Measurements from ENCODE around the gene CFAP61. TPM values are rescaled to one million over a fixed set of nuclear protein-coding genes. Genes with fewer than 3 reads are reported as not detected.

CFAP61 gene
- total RNA-seq, 1 donor from 2014 or later = 0.45 TPM

DNA sequence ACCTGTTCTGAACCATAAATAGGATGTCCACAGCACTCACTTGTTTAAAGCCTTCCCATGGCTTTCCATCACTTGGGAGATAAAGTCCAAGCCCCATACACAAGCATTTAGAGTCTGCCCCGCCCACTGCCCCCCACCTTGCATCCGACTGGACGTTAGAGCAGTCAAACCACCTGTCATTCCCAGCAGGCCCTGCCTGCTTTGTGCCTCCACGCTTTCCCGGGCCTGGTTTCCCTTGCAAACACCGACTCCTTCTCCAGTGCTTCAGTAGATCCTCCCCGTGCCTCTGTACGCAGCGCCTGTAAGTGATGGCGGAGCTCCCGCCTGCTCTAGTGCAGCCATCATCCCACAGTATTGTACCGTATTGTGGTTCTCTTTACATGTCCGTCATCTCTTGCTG is 277.2 kb downstream of the CFAP61 start:
- H3K27ac Mint-ChIP-seq = no peak overlapping the region
- H3K27me3 Mint-ChIP-seq (ENCODE audit: low read depth) = peaks cover 38% of the 10 kb centered on the region
- no peak for DNase-seq (ENCODE audit: low spot score in 2 of 2, unreplicated experiment in 2 of 2)
- no peak for TF ChIP-seq CTCF (IDR thresholded peaks at IDR 0.05; ENCODE audit: unreplicated experiment)
- H3K9me3 Mint-ChIP-seq = peaks cover 7% of the 10 kb centered on the region
- H3K36me3 Mint-ChIP-seq = no peaks in the 10 kb centered on the region
- no peak overlapping the region for H3K4me3 Mint-ChIP-seq
- no peaks in the 10 kb centered on the region for H3K4me1 Mint-ChIP-seq

DNA sequence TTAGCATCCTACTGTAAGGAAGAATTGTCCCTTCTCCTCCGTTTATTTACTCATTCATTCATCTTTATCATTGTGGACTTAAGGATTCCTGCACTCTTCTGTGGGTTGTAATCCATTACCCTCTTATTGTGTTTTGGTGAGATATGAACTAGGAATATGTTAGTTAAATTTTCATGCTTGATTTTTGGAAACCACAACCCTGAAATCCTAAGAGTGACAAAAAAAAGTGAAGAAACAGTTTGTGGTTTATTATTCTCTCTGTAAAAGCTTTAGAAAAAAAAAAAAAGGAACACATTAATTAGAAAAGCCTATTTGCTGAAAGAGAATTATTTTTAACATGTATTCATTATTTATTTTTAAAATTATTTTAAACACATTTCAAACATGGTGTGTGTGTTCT is 278.8 kb downstream of the CFAP61 start:
- Mint-ChIP-seq H3K27ac (no peak overlapping the region), H3K4me3 (no peak overlapping the region), H3K36me3 (no peaks in the 10 kb centered on the region), H3K9me3 (peaks cover under 1% of the 10 kb centered on the region), H3K4me1 (no peaks in the 10 kb centered on the region), H3K27me3 (ENCODE audit: low read depth) (peaks cover 38% of the 10 kb centered on the region)
- TF ChIP-seq CTCF (IDR thresholded peaks at IDR 0.05; ENCODE audit: unreplicated experiment) = no peak
- DNase-seq (ENCODE audit: low spot score in 2 of 2, unreplicated experiment in 2 of 2) = no peak

DNA sequence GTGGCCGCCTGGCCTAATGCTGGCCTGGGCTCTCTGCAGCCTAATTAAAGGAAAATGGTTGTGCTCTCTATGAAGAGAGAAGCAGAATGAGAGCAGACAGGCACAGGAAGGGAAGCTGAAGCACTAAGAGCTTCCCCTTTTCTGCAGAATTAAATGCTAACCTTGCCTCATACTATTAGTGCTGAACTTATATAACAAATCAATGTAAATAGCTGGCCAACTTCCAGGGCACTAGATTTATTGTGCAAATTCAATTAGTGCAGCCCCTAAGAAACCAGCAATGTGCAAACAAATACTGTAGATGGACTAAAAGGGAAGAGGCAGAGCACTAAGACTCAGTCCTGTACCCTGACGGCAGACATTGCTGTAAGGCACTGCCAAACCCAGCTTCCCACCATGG is 279.5 kb downstream of the CFAP61 start:
- H3K27ac Mint-ChIP-seq = no peak overlapping the region
- DNase-seq (ENCODE audit: low spot score in 2 of 2, unreplicated experiment in 2 of 2) = no peak
- TF ChIP-seq CTCF (IDR thresholded peaks at IDR 0.05; ENCODE audit: unreplicated experiment) = no peak
- H3K4me3 Mint-ChIP-seq = no peak overlapping the region
- H3K9me3 Mint-ChIP-seq = peaks cover 2% of the 10 kb centered on the region
- peaks cover 34% of the 10 kb centered on the region for H3K27me3 Mint-ChIP-seq (ENCODE audit: low read depth)
- H3K36me3 Mint-ChIP-seq = no peaks in the 10 kb centered on the region
- H3K4me1 Mint-ChIP-seq = no peaks in the 10 kb centered on the region

DNA sequence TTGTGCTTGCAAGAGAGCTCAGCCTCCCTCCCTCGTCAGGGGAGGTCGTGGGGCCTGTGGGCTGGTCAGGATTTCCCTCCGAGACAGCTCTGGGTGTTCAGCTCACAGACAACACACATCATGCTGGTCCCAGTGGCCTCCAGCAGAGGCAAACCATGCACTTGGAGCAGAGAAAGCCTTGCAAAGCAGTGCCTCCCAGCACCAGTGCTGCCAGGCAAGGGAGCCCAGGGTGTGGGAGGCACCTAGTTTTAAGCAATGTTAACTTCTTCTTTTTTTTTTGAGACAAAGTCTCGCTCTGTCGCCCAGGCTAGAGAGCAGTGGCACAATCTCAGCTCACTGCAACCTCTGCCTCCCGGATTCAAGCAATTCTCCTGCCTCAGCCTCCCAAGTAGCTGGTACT is 281.5 kb downstream of the CFAP61 start:
- no peak for DNase-seq (ENCODE audit: low spot score in 2 of 2, unreplicated experiment in 2 of 2)
- Mint-ChIP-seq H3K36me3 (no peaks in the 10 kb centered on the region), H3K27me3 (ENCODE audit: low read depth) (peaks cover 32% of the 10 kb centered on the region), H3K4me1 (no peaks in the 10 kb centered on the region), H3K9me3 (peaks cover 7% of the 10 kb centered on the region), H3K27ac (no peak overlapping the region), H3K4me3 (no peak overlapping the region)
- no peak for TF ChIP-seq CTCF (IDR thresholded peaks at IDR 0.05; ENCODE audit: unreplicated experiment)

GRCh38 chr20:20334489-20334888 is 282.2 kb downstream of the CFAP61 start:
- Mint-ChIP-seq H3K9me3 (peaks cover 7% of the 10 kb centered on the region), H3K4me3 (no peak overlapping the region), H3K36me3 (no peaks in the 10 kb centered on the region), H3K27me3 (ENCODE audit: low read depth) (peaks cover 28% of the 10 kb centered on the region), H3K4me1 (no peaks in the 10 kb centered on the region), H3K27ac (no peak overlapping the region)
- TF ChIP-seq CTCF (IDR thresholded peaks at IDR 0.05; ENCODE audit: unreplicated experiment) = no peak
- DNase-seq (ENCODE audit: low spot score in 2 of 2, unreplicated experiment in 2 of 2) = no peak

DNA sequence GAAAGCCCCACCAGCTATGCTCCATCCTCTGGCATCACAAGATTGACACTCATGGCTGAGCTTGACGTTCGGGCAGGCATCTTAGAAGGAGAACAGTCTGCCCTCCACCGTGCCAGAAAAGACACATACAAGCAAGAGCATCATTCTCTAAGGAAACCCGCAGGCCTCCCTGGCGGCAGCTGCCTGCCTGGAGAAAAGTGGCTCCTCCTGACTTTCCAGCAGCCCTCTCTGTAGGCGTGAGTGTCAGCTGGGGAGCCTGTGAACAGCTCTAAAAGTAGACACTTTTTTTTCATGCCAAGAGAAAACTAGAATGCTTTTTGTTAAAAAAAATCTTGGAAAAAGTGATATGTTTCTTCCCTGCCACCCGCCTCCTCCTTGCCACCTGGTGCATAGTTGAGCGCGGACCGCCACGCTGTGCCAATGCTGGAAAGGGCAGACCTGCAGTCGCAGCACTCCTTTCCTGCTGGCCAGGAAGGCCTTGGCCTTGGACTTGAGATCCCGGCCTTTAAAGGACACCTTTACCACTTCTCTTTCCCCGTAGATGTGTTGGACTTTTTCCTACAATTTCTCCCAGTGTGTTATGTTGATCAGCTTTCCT is 285.9 kb downstream of the CFAP61 start:
- peaks cover 47% of the 10 kb centered on the region for H3K27me3 Mint-ChIP-seq (ENCODE audit: low read depth)
- no peaks in the 10 kb centered on the region for H3K4me1 Mint-ChIP-seq
- H3K36me3 Mint-ChIP-seq = no peaks in the 10 kb centered on the region
- H3K4me3 Mint-ChIP-seq = no peak overlapping the region
- DNase-seq (ENCODE audit: low spot score in 2 of 2, unreplicated experiment in 2 of 2) = no peak
- TF ChIP-seq CTCF (IDR thresholded peaks at IDR 0.05; ENCODE audit: unreplicated experiment) = no peak
- H3K27ac Mint-ChIP-seq = no peak overlapping the region
- H3K9me3 Mint-ChIP-seq = peaks cover 7% of the 10 kb centered on the region
